Endothelial cell (in vitro differentiated cells): ENCODE data around the gene TAF10. TPM values are rescaled to one million over a fixed set of nuclear protein-coding genes. Genes with fewer than 3 reads are reported as not detected.
A peak's percentile ranks its signal among the peaks of the same experiment; 100 is the strongest.

Experiments used
- DNase-seq: peaks from one replicate; pipeline ENCODE4 v3.0.0; 2021; ENCODE audit warnings: low spot score
- H3K27ac Mint-ChIP-seq: one replicate; pipeline ENCODE4 v1.8.0; 2021; ENCODE audit warnings: mixed read lengths, inconsistent platforms; ENCODE audit not compliant: unreplicated experiment
- H3K27me3 Mint-ChIP-seq: one replicate; pipeline ENCODE4 v1.8.0; 2021; ENCODE audit warnings: mild to moderate bottlenecking, moderate library complexity, mixed read lengths, inconsistent platforms; ENCODE audit not compliant: unreplicated experiment
- H3K36me3 Mint-ChIP-seq: one replicate; pipeline ENCODE4 v1.8.0; 2021; ENCODE audit warnings: mild to moderate bottlenecking, low read depth, mixed read lengths, inconsistent platforms; ENCODE audit not compliant: unreplicated experiment
- H3K4me1 Mint-ChIP-seq: one replicate; pipeline ENCODE4 v1.8.0; 2021; ENCODE audit warnings: mild to moderate bottlenecking, mixed read lengths, inconsistent platforms; ENCODE audit not compliant: unreplicated experiment
- H3K4me3 Mint-ChIP-seq: one replicate; pipeline ENCODE4 v1.8.0; 2021; ENCODE audit warnings: mild to moderate bottlenecking, mixed read lengths, inconsistent platforms; ENCODE audit not compliant: unreplicated experiment
- H3K9me3 Mint-ChIP-seq: one replicate; pipeline ENCODE4 v1.8.0; 2021; ENCODE audit warnings: mixed read lengths, inconsistent platforms; ENCODE audit not compliant: unreplicated experiment
- CTCF ChIP-seq: fragments of 200-600 bp; sonication (generic); IDR thresholded peaks from one replicate; pipeline ENCODE4 v1.5.0; 2021; ENCODE audit warnings: antibody characterized with exemption; ENCODE audit not compliant: unreplicated experiment
- total RNA-seq: library from RNA; stranded (reverse); fragmentation: NEBNext Ultra II Directional; extraction: Animal tissue kit (Norgen Biotek cat#: 25700); gene quantifications from one replicate; pipeline ENCODE4 v1.2.1, GENCODE V29; 2021; ENCODE audit not compliant: unreplicated experiment

The TAF10 gene
- total RNA-seq, 1 donor from 2014 or later, result 62.2 TPM

- DNase-seq, result no peak
- peaks cover 17% of the 10 kb centered on the region for H3K4me1 Mint-ChIP-seq
- H3K27me3 Mint-ChIP-seq, result peaks cover 2% of the 10 kb centered on the region
- no peak overlapping the region for H3K4me3 Mint-ChIP-seq
- H3K27ac Mint-ChIP-seq, result no peak overlapping the region
- H3K9me3 Mint-ChIP-seq, result no peaks in the 10 kb centered on the region
- H3K36me3 Mint-ChIP-seq, result no peaks in the 10 kb centered on the region
- no peak for TF ChIP-seq CTCF
Measured at GRCh38 chr11:6576471-6577373, 35.3 kb downstream of the TAF10 start.

GRCh38 chr11:6574816-6575715, 37.0 kb downstream of the TAF10 start:
- Mint-ChIP-seq H3K27me3 (peaks cover 2% of the 10 kb centered on the region), H3K36me3 (no peaks in the 10 kb centered on the region)

GRCh38 chr11:6572215-6572614, 39.8 kb downstream of the TAF10 start:
- no peak for DNase-seq
- Mint-ChIP-seq H3K27me3 (peaks cover 5% of the 10 kb centered on the region), H3K4me1 (peaks cover 14% of the 10 kb centered on the region), H3K27ac (no peak overlapping the region), H3K36me3 (peaks cover 4% of the 10 kb centered on the region), H3K9me3 (no peaks in the 10 kb centered on the region), H3K4me3 (no peak overlapping the region)
- no peak for TF ChIP-seq CTCF

More at GRCh38 chr11:6574816-6575715, 37.0 kb downstream of the TAF10 start:
- peaks cover 17% of the 10 kb centered on the region for H3K4me1 Mint-ChIP-seq
- DNase-seq, result no peak
- TF ChIP-seq CTCF, result no peak
- no peak overlapping the region for H3K27ac Mint-ChIP-seq
- H3K4me3 Mint-ChIP-seq, result no peak overlapping the region
- no peaks in the 10 kb centered on the region for H3K9me3 Mint-ChIP-seq

GRCh38 chr11:6571434-6572008, 40.5 kb downstream of the TAF10 start:
- H3K9me3 Mint-ChIP-seq, result no peaks in the 10 kb centered on the region
- no peak overlapping the region for H3K27ac Mint-ChIP-seq
- no peak for TF ChIP-seq CTCF
- DNase-seq, result no peak
- H3K36me3 Mint-ChIP-seq, result peaks cover 6% of the 10 kb centered on the region
- peaks cover 7% of the 10 kb centered on the region for H3K4me1 Mint-ChIP-seq
- H3K4me3 Mint-ChIP-seq, result peak overlapping the region; percentile 47
- H3K27me3 Mint-ChIP-seq, result peaks cover 6% of the 10 kb centered on the region
